GM12878 (cell line): Measurements from ENCODE around the gene FAM81A. TPM values are rescaled to one million over a fixed set of nuclear protein-coding genes. Genes with fewer than 3 reads are reported as not detected.

ENCODE experiments used
- ATF7 ChIP-seq: fragments of 450-650 bp; IDR thresholded peaks from 2 replicates; pipeline ENCODE4 v1.6.1; 2016; ENCODE audit warnings: low read depth, mild to moderate bottlenecking
- BCL11A ChIP-seq: IDR thresholded peaks from 2 replicates; pipeline ENCODE4 v1.6.1; 2011; ENCODE audit warnings: low read depth, low read length
- CEBPB ChIP-seq, 2 experiments: fragments of 150-350 bp in 1 of 2; IDR thresholded peaks; 2 replicates each; pipeline ENCODE4 v1.6.1; 2012 to 2014; ENCODE audit warnings: low read depth in 2 of 2, low read length in 2 of 2, borderline replicate concordance in 1 of 2, inconsistent platforms in 1 of 2
- FOS ChIP-seq: IDR thresholded peaks from 3 replicates; pipeline ENCODE4 v1.6.1; 2011; ENCODE audit warnings: borderline replicate concordance; ENCODE audit not compliant: insufficient read length; ENCODE audit errors: extremely low read depth
- FOXK2 ChIP-seq: fragments of 450-650 bp; IDR thresholded peaks from 2 replicates; pipeline ENCODE4 v1.6.1; 2017; ENCODE audit warnings: mild to moderate bottlenecking, moderate library complexity
- KLF5 ChIP-seq: fragments of 450-650 bp; IDR thresholded peaks from 2 replicates; pipeline ENCODE4 v1.6.1; 2014; ENCODE audit warnings: mild to moderate bottlenecking; ENCODE audit not compliant: partially characterized antibody
- MYB ChIP-seq: fragments of 150-350 bp; IDR thresholded peaks from 2 replicates; pipeline ENCODE4 v1.6.1; 2014; ENCODE audit warnings: mild to moderate bottlenecking, low read depth, low read length, borderline replicate concordance
- NBN ChIP-seq: fragments of 450-650 bp; IDR thresholded peaks from 2 replicates; pipeline ENCODE4 v1.6.1; 2016
- NRF1 ChIP-seq: conservative IDR thresholded peaks from 2 replicates; pipeline ENCODE4 v1.6.1; 2011; ENCODE audit warnings: mild to moderate bottlenecking, low read depth, low read length, improper control_type of control experiment
- POLR2A ChIP-seq: IDR thresholded peaks from 2 replicates; pipeline ENCODE4 v1.6.1; 2011; ENCODE audit warnings: low read depth, mild to moderate bottlenecking, low read length
- RBBP5 ChIP-seq: fragments of 200-600 bp; sonication (generic); conservative IDR thresholded peaks from 2 replicates; pipeline ENCODE4 v1.6.1; 2016
- SMARCA5 ChIP-seq: fragments of 450-650 bp; IDR thresholded peaks from 2 replicates; pipeline ENCODE4 v1.6.1; 2017; ENCODE audit warnings: mild to moderate bottlenecking
- TCF12 ChIP-seq: IDR thresholded peaks from 2 replicates; pipeline ENCODE4 v1.6.1; 2011; ENCODE audit warnings: low read depth, mild to moderate bottlenecking, low read length
- YY1 ChIP-seq: IDR thresholded peaks from 2 replicates; pipeline ENCODE4 v1.6.1; 2011; ENCODE audit warnings: low read depth, mild to moderate bottlenecking, low read length
- ZNF24 ChIP-seq: fragments of 450-650 bp; IDR thresholded peaks from 2 replicates; pipeline ENCODE4 v1.6.1; 2017; ENCODE audit warnings: antibody characterized with exemption, mild to moderate bottlenecking
- ZNF274 ChIP-seq: IDR thresholded peaks from one replicate; pipeline ENCODE4 v1.8.0; 2011; ENCODE audit not compliant: insufficient read length, insufficient read depth
- polyA plus RNA-seq, 11 experiments: library from polyadenylated mRNA; depleted of rRNA in 4 of 11; unstranded in 6 of 11; stranded (reverse) in 5 of 11; fragments of >200 nt; fragmentation: Nextera tagmentation in 4 of 11; fragmentation: Illumina TruSeq in 1 of 11; extraction: Ambion mirVana in 4 of 11; extraction: Trizol in 1 of 11; gene quantifications; 1 replicate in 1 of 11; 2 replicates in 10 of 11; pipeline versions ENCODE4 v1.2.1 to v1.2.3, GENCODE V29; 2011 to 2016; ENCODE audit warnings: inconsistent platforms in 2 of 11, missing spikeins in 2 of 11, low read depth in 1 of 11
- total RNA-seq, 4 experiments: library from RNA; depleted of rRNA in 3 of 4; stranded (reverse); fragments of >200 nt in 3 of 4; fragmentation: Illumina TruSeq in 1 of 4; extraction: Trizol in 1 of 4; gene quantifications; 2 replicates each; pipeline versions ENCODE4 v1.2.1 to v1.2.3, GENCODE V29; 2013 to 2021
- TF ChIP-seq, protein P1 (sequence below): fragments of 150-350 bp; IDR thresholded peaks from 2 replicates; pipeline ENCODE4 v1.6.1; 2014; ENCODE audit warnings: mild to moderate bottlenecking, low read depth, low read length
- TF ChIP-seq, protein P2 (sequence below): IDR thresholded peaks from 2 replicates; pipeline ENCODE4 v1.6.1; 2011; ENCODE audit warnings: low read depth, mild to moderate bottlenecking, low read length, moderate library complexity, borderline replicate concordance; ENCODE audit errors: extremely low read depth
- TF ChIP-seq, protein P3 (sequence below): IDR thresholded peaks from 2 replicates; pipeline ENCODE4 v1.6.1; 2012; ENCODE audit warnings: improper control_type of control experiment, low read depth, low read length; ENCODE audit not compliant: insufficient replicate concordance
- TF ChIP-seq, protein P4 (sequence below): IDR thresholded peaks from 2 replicates; pipeline ENCODE4 v1.6.1; 2011; ENCODE audit warnings: mild to moderate bottlenecking, low read depth, low read length, moderate library complexity; ENCODE audit not compliant: insufficient replicate concordance
- TF ChIP-seq, protein P5 (sequence below): fragments of 450-650 bp; IDR thresholded peaks from 2 replicates; pipeline ENCODE4 v1.6.1; 2018; ENCODE audit warnings: borderline replicate concordance, mild to moderate bottlenecking; ENCODE audit not compliant: partially characterized antibody

Gene FAM81A
- total and polyA plus RNA-seq, 10 of the 15 experiments (the other 5 are each of a cell fraction or from before 2014, with no cell fraction given): 0.18 to 34.5 (median 16.2) TPM

DNA sequence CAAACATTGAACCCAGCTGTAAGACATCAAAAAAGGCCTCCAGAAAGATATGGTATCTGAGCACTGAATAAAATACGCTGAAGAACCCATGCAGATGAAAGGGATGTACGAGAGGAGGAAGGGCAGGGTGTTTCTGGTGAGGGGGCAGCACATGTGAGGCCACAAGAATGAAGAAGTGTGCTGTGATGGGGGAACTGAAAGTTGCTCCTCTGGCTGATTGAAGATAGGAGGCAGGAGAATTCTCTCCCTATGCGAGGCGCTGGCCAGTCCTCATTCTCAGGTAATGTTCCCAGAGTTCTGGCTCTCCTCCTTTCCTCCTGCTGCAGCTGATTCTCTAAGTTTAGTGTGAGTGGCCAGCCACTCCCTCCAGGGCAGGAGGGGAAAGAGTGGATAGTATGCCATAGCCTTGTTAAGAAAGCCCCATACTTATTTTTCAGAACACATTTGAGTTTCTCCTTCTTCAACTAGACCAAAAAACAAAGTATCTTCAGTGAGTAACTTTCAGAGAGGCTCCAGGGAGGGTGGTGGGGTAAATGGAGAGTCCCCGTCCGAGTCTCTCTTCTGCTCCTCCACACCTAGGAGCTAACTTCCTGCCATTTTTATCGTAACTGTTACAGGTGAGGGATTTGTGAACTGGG is 38.4 kb upstream of the FAM81A start (continued):
- peak; percentile 34 for TF ChIP-seq YY1
- TF ChIP-seq, protein P1, sequence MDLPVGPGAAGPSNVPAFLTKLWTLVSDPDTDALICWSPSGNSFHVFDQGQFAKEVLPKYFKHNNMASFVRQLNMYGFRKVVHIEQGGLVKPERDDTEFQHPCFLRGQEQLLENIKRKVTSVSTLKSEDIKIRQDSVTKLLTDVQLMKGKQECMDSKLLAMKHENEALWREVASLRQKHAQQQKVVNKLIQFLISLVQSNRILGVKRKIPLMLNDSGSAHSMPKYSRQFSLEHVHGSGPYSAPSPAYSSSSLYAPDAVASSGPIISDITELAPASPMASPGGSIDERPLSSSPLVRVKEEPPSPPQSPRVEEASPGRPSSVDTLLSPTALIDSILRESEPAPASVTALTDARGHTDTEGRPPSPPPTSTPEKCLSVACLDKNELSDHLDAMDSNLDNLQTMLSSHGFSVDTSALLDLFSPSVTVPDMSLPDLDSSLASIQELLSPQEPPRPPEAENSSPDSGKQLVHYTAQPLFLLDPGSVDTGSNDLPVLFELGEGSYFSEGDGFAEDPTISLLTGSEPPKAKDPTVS: no peak
- peak; percentile 35; the same call in 1 of the 2 replicates for TF ChIP-seq ATF7
- no peak for TF ChIP-seq FOXK2
- TF ChIP-seq CEBPB (IDR thresholded peaks at IDR 0.05; ENCODE audit: borderline replicate concordance in 1 of 2, low read depth in 2 of 2, low read length in 2 of 2): no peak
- TF ChIP-seq ZNF274: no peak
- no peak for TF ChIP-seq MYB
- peak; percentile 82 for TF ChIP-seq TCF12
- TF ChIP-seq, protein P2, sequence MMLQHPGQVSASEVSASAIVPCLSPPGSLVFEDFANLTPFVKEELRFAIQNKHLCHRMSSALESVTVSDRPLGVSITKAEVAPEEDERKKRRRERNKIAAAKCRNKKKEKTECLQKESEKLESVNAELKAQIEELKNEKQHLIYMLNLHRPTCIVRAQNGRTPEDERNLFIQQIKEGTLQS: no peak
- no peak for TF ChIP-seq FOS
- no peak for TF ChIP-seq SMARCA5
- TF ChIP-seq, protein P3, sequence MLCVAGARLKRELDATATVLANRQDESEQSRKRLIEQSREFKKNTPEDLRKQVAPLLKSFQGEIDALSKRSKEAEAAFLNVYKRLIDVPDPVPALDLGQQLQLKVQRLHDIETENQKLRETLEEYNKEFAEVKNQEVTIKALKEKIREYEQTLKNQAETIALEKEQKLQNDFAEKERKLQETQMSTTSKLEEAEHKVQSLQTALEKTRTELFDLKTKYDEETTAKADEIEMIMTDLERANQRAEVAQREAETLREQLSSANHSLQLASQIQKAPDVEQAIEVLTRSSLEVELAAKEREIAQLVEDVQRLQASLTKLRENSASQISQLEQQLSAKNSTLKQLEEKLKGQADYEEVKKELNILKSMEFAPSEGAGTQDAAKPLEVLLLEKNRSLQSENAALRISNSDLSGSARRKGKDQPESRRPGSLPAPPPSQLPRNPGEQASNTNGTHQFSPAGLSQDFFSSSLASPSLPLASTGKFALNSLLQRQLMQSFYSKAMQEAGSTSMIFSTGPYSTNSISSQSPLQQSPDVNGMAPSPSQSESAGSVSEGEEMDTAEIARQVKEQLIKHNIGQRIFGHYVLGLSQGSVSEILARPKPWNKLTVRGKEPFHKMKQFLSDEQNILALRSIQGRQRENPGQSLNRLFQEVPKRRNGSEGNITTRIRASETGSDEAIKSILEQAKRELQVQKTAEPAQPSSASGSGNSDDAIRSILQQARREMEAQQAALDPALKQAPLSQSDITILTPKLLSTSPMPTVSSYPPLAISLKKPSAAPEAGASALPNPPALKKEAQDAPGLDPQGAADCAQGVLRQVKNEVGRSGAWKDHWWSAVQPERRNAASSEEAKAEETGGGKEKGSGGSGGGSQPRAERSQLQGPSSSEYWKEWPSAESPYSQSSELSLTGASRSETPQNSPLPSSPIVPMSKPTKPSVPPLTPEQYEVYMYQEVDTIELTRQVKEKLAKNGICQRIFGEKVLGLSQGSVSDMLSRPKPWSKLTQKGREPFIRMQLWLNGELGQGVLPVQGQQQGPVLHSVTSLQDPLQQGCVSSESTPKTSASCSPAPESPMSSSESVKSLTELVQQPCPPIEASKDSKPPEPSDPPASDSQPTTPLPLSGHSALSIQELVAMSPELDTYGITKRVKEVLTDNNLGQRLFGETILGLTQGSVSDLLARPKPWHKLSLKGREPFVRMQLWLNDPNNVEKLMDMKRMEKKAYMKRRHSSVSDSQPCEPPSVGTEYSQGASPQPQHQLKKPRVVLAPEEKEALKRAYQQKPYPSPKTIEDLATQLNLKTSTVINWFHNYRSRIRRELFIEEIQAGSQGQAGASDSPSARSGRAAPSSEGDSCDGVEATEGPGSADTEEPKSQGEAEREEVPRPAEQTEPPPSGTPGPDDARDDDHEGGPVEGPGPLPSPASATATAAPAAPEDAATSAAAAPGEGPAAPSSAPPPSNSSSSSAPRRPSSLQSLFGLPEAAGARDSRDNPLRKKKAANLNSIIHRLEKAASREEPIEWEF: no peak
- TF ChIP-seq BCL11A: peak; percentile 96
- no peak; the same call in 1 of the 2 replicates for TF ChIP-seq POLR2A
- TF ChIP-seq RBBP5: no peak
- no peak for TF ChIP-seq KLF5
- no peak for TF ChIP-seq ZNF24
- no peak for TF ChIP-seq NRF1
- TF ChIP-seq, protein P4, sequence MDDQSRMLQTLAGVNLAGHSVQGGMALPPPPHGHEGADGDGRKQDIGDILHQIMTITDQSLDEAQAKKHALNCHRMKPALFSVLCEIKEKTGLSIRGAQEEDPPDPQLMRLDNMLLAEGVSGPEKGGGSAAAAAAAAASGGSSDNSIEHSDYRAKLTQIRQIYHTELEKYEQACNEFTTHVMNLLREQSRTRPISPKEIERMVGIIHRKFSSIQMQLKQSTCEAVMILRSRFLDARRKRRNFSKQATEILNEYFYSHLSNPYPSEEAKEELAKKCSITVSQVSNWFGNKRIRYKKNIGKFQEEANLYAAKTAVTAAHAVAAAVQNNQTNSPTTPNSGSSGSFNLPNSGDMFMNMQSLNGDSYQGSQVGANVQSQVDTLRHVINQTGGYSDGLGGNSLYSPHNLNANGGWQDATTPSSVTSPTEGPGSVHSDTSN: no peak
- TF ChIP-seq NBN: peak; percentile 52; the same call in 1 of the 2 replicates
- TF ChIP-seq, protein P5, sequence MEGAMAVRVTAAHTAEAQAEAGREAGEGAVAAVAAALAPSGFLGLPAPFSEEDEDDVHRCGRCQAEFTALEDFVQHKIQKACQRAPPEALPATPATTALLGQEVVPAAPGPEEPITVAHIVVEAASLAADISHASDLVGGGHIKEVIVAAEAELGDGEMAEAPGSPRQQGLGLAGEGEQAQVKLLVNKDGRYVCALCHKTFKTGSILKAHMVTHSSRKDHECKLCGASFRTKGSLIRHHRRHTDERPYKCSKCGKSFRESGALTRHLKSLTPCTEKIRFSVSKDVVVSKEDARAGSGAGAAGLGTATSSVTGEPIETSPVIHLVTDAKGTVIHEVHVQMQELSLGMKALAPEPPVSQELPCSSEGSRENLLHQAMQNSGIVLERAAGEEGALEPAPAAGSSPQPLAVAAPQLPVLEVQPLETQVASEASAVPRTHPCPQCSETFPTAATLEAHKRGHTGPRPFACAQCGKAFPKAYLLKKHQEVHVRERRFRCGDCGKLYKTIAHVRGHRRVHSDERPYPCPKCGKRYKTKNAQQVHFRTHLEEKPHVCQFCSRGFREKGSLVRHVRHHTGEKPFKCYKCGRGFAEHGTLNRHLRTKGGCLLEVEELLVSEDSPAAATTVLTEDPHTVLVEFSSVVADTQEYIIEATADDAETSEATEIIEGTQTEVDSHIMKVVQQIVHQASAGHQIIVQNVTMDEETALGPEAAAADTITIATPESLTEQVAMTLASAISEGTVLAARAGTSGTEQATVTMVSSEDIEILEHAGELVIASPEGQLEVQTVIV: no peak
